Measurements from ENCODE around the gene HSD17B8.

HSD17B8 gene

DNA sequence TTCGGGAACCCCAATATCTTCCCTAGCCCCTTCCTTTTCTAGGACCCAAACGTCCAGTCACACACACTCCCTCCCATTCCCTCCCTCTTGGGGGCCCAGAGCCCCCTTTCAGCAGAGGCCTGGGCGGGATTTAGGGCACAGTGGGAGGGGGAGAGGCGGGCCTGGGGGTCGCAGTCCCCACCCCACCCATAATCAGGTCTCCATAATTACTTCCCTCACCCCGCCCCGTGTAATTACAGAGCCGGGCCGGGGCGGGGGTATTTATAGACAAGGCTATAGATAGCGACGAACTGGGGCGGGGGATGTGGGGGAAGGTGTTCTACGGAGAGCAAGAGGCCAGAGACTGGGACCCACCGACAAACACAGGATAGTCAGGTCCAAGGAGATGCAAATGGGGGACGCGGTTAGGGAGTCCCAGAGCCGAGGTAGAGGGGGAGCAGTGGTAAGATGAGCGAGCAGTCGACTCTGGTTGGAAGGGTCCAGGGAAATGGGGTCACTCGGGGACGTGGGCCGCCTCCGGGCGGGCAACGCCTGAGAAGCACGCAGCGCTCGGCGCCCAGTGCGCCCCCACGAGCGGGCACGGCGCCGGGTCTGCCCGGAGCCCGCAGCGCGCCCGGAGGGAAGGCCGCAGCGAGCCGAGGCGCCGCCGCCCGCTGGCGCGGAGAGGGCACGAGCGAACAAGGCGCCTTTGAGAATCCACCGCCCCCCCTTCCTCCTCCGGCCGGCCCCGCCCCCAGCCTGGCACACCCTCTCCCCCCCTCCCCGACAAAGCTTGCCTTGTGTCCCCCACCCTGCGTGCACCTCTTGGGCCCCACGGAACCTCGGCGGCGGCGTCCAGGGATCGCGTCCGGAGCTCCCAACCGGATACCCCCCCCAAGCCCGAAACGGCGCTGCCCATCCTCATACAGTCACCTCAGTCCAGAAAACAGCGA is 11.5 kb upstream of the HSD17B8 start:
- peak; percentile 71 for DNase-seq

DNA sequence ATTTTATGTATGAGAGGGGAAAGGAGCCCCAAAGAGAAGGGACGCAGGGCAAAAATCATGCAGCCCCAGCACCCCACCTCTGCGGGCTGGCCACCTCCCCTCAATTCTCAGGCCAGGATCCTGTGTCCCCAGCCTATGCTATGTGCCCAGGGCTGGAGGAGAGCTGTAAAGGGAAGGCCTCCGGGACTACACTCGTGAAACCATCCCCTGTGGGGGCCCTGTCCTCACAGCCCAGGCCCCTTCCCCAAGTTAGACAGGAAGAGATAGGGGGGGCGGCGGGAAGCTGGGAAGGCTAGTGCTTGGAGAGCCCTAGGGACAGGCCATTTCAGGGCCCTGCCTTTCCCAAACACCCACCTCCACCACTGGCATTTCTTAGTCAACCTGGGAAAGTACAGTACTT is 10.8 kb upstream of the HSD17B8 start:
- no peak for DNase-seq

DNA sequence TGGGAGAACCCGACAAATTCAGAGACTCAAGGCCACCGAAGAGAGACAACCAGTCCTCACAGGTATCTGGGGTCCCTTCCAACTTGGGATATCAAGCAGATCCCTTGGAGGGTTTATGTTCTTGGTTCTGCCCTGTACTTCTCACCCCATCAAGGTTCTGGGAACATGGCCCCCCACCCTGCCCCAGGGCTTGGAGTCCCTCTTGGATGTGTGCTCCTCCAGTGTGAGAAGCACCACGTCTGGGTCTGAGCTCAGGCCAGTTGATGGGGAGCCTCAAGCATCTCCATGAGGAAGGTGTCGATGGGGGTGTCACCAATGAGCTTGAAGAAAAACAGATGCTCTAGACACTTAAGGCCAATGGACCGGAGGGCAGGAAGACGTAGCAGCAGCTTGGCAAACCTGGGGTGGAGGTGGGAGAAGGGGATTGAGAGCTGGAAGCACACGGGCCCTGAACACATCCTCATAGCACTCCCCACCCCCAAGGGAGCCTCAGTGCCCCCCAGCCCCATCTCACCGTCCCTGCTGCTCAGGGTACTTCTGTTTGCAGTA is 9.9 kb upstream of the HSD17B8 start:
- no peak for DNase-seq

DNA sequence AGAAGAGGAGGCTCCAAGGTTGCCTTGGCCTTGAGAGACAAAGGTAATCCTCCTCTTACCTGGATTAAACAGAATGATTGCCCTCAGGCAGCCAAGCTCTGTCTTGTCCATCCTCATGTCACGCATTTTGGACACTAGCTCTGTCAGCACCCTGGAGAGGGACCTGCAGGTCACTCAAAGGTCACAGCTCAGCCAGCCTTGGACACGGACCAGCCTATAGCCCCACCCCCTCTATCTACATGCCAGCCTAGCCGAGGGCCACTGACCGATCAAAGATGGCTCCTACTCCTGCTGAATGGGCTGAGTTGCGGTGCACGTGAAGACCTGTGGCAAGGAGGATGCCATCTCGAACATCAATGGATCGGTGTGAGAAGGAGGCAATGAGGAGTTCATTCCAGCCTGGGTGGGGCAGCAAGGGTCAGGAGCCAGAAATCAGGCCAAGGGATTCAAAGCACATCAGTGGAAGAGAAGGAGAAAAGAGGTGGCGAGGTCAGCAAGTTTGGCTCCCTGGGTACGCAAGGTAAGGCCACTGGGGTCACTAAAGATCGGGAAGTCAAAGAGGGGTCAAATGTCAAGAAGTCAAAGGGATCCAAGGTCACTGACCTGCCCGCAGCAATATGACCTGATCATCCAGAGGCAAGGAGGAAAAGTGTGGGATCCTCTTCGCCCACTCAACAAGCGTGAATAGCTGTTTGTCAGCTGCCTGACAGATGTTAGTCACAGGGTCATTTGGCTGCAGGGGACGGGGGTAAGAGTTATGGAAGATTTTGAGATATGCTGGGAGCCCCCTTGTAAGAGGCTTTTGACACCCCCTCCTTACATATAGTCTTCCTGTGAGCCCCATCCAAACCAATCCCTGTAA is 8.9 kb upstream of the HSD17B8 start:
- DNase-seq, result no peak

DNA sequence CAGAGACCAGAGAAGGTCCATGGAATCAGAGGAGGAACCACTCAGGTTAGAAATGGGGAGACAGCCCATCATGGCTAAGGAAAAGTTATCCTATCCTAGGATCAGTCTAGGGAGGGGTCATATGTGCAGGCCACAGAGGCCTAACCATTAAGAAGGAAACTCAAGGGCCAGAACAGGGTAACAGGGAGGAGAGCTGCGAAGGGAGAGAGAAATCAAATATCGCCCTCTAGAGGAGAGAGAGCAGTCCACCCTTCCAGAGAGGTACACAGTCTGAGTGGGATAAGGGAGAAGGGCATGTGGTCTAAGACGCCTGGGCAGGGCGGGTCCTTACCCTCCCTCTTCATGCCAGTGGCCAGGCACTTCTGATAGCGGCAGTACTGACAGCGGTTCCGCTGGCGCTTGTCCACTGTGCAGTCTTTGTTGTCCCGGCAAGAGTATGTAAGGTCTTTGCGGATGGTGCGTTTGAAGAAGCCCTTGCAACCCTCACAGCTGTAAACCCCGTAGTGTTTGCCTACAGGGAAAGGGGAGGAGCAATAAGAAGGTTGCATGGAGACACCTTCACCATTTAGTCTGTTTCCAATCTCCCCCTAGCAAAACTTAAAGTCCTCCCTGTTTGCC is 6.9 kb upstream of the HSD17B8 start:
- DNase-seq, result peak; percentile 67

DNA sequence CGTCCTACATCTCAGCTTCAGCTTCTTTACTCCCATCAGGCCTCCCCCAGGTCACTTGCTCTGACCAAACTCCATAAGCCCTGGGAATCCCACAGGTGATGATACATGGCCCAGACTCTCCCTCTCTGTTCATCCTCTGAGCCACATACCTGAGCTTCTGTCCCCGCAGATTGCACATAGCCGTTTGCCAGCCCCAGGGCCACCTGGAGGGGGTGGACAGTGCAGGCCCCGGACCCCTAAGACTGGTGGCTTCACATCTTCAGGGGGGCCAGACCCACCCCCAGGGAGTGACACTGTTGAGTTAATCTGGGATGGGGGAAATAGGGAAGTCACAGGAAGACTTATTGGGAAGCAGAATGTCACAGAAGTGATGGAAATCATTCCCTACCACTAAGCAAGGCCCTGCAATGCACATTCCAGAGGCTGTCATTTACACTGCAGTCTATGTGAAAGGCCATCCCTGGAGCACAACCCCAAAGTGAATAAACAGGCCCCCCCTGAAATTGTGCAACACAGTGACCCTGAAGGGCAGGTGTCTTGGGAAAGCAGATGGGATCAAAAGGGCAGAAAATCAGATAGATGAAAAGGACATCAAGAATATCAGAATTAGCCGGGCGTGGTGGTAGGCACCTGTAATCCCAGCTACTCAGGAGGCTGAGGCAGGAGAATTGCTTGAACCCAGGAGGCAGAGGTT is 6.1 kb upstream of the HSD17B8 start:
- DNase-seq, result no peak

DNA sequence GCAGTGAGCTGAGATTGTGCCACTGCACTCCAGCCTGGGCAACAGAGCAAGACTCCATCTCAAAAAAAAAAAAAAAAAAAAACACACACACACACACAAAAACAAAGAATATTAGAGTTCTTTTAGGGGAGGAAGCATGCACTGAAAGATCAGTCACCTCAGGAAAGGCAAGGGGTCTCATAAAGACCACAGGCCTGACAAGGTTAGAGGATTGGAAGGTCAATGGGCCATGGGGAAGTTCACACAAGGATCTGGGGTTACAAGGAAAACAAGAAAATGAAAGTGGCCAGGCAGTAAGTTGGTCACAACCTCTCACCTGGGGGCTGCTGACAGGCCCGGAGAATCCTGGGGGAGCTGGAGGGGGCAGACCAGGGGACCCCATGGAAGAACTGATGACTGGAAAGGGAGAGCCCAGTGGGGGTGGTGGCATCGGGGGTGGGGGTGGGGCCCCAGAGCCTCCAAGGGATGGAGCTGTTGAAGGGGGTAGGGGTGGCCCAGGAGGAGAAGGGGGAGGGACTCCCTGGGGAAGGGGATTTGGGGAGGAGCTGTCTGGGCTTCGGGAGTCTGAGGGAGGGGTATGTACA is 5.5 kb upstream of the HSD17B8 start:
- no peak for DNase-seq

DNA sequence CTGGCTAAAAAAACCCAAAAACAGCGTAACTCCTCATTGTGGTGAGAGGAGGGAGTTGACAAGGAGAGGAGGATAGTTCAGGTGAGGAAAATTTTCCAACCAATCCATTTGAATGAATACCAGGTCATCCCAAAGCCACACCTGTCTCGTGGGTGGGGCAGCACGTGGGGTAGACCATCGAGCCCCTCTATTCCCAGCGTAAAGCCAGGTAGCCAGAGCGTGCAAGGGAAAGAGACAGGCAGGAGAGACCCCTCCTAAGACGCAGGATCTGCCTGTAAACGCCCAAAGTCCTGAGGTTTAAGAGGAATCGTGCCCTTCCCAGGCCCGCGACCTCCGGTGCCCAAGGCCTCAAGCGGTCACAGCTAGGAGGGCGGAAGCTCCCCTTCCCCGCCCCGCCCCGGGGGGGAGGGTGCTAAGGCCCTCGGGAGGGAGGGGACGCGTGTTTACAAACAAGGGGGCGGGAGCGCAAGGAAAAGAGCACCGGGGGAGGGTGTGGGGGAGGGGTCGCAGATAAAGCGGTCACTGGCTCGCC is 4.7 kb upstream of the HSD17B8 start:
- DNase-seq, result peak; percentile 87

DNA sequence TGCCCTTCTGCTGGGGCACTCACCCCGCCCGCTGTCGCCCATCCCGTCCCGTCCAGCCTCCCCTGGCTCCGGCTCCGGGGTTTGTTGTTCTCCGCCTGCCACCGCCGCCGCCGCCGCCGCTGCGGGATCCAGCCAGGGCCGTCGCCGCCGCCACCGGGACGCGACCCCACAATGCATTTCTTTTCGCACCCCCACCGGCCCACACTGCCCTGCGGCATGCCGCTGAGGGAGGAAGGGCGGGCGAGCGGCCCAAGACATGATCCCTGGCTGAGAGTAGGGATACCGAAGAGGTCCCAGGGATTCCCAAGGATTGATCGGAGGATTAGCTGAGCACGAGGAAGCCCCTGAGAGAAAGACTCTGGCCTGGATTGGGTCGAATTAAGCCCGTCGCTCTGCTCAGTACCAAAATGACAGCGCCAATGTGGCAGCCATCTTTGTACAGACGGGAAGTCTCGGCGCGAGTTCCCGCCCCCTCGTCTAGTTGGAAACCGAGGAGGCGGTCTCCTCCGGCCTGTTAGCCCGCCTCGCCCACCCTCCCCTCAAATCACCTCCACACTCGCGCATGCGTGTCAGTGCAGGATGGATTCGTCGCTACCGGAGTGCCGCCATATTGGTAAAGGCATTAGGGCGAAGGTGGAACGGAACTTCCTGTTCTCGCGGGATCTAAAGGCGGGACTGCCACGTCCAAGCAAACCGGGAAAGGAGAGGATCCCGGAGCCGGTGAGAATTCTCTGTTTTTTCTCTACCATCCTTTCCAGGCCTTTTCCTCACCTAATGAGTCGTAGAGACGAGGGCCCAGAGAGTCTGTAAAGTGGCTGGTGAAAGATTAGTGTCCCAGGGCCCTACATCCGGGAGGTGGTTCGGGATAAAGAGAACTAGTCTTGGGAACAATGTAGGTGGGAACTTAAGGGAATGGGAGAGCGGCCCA is 4.0 kb upstream of the HSD17B8 start, which contains the start of the genes RXRB and SLC39A7:
Gene RXRB, minus strand, starts transcription at position 447 of the 928 bp plus-strand sequence. Its CDS starts 189 bp downstream, at position 258.
Gene SLC39A7, plus strand, starts transcription at position 649 of the 928 bp plus-strand sequence. CDS start 379 bp downstream, outside the sequence.
- DNase-seq, result peak; percentile 98

DNA sequence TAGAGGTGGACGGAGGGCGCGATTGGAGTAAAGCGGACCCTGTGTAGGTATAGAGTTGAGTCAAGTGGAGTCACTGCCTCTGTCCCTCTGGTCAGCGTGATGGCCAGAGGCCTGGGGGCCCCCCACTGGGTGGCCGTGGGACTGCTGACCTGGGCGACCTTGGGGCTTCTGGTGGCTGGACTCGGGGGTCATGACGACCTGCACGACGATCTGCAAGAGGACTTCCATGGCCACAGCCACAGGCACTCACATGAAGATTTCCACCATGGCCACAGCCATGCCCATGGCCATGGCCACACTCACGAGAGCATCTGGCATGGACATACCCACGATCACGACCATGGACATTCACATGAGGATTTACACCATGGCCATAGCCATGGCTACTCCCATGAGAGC is 3.3 kb upstream of the HSD17B8 start:
- DNase-seq, result no peak

DNA sequence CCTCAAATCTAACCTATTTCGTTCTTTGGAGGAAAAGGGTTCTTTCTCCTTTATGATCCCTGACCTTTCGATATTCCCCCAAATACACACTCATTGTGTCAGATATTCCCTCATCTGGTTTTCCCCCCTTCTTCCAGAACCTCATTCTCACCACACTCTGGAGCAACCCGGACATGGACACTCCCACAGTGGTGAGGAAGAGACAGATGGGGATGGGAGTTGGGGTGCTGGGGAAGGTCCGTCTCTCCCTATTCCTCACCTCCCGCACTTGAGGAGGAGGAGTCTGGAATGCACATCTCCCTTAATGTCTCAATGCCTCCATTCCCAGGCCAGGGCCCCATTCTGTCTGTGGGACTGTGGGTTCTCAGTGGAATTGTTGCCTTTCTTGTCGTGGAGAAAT is 2.5 kb upstream of the HSD17B8 start:
- DNase-seq, result no peak

DNA sequence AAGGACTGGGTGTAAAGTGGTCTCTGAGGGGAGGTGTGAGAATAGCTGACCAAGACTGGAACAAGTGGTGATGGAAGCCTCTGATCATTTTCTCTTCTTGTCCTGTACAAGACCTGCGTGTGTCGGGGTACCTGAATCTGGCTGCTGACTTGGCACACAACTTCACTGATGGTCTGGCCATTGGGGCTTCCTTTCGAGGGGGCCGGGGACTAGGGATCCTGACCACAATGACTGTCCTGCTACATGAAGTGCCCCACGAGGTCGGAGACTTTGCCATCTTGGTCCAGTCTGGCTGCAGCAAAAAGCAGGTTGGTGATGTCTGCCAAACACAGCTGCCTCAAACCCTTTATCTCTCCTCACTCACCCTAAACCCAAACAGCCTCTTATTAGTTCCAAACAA is 1.7 kb upstream of the HSD17B8 start:
- DNase-seq, result no peak

DNA sequence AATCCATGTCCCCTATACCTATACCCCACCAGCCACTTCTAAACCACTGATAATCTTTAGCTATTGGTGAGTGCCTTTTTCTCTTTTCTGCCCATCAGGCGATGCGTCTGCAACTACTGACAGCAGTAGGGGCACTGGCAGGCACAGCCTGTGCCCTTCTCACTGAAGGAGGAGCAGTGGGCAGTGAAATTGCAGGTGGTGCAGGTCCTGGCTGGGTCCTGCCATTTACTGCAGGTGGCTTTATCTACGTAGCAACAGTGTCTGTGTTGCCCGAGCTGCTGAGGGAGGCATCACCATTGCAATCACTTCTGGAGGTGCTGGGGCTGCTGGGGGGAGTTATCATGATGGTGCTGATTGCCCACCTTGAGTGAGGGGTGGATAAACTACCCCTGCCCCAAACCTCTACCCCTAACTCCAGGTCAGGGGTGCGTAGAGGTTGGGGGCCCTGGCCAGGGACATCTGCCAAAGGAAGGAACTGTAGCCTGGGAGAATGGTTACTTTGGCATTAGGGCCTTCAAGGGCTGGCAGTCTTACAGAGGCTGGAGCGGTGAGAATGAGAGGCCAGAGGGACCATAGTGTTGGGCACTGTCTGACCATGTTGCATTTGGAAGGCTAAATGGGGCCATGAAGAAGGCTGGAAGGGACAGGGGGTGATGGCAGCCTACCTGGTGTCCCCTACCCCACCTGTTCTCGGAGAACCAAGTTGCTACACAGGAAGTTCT is 851 bp upstream of the HSD17B8 start:
- DNase-seq, result no peak

DNA sequence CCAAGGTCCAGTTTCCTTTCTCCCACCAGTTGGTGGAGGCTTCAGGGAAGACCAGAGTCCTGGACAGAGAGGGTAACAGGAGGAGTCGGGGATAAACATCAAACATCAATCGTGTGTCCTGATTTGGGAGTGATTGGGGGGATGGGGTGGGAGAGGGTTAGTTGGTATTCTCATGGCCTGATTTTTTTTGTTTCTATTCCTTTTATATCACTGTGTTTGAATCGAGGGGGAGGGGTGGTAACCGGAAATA is 365 bp upstream of the HSD17B8 start:
- no peak for DNase-seq

DNA sequence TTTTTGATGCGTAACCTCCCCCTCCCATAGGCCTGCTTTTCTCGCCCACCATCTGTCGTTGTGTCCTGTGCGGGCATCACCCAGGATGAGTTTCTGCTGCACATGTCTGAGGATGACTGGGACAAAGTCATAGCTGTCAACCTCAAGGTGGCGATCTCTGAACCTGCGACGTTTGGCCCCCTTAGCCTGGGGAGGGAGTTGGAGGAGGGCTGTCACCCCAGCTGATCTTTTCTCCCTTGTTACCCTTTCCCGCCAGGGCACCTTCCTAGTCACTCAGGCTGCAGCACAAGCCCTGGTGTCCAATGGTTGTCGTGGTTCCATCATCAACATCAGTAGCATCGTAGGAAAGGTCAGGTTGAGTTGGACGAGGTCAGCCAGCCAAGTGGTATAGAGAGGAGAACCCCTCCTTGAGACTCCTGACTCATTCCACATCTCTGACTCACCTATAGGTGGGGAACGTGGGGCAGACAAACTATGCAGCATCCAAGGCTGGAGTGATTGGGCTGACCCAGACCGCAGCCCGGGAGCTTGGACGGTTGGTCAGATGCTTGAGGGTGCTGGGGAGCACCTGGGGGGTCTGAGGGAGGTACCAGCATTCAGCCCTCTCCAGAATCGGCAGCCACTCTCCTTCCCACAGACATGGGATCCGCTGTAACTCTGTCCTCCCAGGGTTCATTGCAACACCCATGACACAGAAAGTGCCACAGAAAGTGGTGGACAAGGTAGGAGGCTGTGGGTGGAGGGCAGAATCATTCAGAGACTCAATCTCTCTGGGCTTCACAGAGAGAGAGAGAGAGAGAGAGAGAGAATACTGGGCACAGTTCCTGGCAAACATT is 954 bp downstream of the HSD17B8 start:
- DNase-seq, result peak; percentile 81

DNA sequence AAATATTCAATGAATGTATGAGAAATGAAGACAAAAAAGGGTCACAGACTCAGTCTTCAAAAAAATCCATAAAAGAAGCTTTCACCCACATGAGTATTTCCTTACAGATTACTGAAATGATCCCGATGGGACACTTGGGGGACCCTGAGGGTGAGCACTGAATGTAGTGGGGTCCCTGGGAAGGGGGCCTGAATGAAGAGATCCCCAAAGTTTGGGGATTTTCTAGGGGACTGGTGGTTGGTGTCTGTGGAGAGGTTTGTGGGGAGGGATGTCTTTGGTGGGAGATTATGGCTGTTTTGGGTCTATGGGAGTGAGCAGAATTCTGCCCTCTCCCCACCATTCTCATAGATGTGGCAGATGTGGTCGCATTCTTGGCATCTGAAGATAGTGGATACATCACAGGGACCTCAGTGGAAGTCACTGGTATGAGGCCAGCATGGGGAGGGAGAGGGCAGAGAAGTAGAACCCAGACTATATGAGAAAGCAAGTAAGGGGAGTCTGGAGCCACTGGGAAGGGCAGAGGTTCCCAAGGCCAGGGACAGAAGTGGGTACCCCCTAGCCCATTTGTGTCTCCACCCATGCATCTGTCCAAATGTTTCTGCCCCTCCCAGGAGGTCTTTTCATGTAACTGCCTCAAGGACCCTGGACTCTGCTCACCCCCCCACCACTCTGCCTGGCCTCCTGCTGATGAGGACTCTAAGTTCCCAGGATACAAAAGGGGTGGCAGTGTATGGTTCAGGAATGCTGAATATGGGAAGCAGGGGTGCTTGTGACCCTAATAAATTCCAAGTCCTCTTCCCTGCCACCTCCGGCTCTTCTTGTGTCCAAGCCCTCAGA is 1.8 kb downstream of the HSD17B8 start:
- no peak for DNase-seq

DNA sequence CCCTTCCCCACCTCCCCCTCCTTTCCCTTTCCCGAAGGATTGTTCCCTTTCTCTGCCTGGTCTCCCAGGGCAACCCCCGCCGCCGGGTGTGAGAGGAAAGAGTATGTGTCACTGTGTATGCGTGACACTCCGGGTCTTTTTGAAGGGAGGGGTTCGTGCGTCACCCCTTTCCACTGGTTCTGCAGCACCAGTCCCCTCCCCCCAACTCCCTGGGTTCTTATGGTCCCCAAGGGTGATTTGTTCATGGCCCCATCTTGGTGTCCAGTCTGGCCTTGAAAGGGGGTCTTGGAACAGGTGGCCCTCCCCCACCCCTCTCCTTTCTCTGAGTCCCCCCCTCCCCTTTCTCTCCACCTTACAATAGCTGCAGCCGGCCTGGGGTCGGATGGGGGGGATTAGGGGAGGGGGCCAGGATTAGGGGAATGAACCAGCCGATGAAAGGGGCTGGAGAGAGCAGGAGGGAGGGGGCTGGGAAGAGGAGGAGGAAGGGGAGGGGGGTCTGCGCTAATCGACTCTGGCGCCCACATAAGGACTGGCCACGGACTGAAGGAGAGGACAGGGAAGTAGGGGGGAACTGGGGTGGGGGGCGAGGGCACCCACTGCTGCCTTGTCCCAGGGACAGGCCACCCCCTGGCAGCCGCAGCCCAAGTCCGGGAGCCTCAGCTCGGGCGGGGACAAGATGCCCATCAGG is 2.6 kb downstream of the HSD17B8 start:
- DNase-seq, result no peak
